HT1080 (cell line): ENCODE measurements around the gene TUBB8B. TPM values are rescaled to one million over a fixed set of nuclear protein-coding genes. Genes with fewer than 3 reads are reported as not detected.
"Not testable (repeated sequence)": the region's sequence is repeated elsewhere in the genome, so short reads cannot be mapped to it uniquely, and the experiment has no call there.

Experiments
- DNase-seq: peaks from one replicate; pipeline ENCODE4 v3.0.0-alpha.2; 2015; ENCODE audit warnings: low read depth
- polyA plus RNA-seq, 2 experiments: library from polyadenylated mRNA; depleted of rRNA; stranded (reverse); fragments of >200 nt; gene quantifications; 2 replicates each; pipeline ENCODE4 v1.2.3, GENCODE V29; 2015
- total RNA-seq: library from RNA; depleted of rRNA; stranded (reverse); fragments of >200 nt; shearing (Covaris generic); gene quantifications from 2 replicates; pipeline ENCODE4 v1.2.3, GENCODE V29; 2014; rRNA removed

Gene TUBB8B
- total RNA-seq = not detected in 2 replicates
- not detected in 2 replicates for polyA plus RNA-seq (2015; cell fraction: cytosol; rRNA removed)
- not detected in 2 replicates for polyA plus RNA-seq (2015; cell fraction: nucleus; rRNA removed)

DNA sequence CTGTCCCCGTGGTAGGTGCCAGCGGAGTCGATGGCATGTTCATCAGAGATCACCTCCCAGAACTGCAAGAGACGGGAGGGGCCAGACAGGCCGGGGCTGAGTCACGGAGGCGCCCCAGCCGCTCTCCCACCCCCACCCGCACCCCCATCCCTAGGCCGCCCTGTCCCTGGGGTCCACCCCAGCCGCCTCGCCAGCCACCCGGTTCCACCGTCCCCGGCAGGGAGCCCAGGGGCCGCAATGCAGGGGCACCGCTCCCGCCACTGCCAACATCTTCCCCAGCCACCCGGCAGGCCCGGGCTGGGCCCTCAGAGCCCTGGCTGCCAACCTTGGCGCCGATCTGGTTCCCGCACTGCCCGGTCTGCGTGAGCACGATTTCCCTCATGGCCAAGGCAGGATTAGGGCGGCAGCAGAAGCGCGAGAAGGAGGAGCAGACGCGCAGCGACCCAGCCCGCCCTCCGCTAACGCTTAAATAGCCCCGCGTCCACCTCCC lies at the start of gene TUBB8B:
Gene TUBB8B (minus strand): TSS at position 440 of the 490 bp plus-strand sequence. CDS start 58 bp downstream, at position 382.
- not testable (repeated sequence) for DNase-seq

DNA sequence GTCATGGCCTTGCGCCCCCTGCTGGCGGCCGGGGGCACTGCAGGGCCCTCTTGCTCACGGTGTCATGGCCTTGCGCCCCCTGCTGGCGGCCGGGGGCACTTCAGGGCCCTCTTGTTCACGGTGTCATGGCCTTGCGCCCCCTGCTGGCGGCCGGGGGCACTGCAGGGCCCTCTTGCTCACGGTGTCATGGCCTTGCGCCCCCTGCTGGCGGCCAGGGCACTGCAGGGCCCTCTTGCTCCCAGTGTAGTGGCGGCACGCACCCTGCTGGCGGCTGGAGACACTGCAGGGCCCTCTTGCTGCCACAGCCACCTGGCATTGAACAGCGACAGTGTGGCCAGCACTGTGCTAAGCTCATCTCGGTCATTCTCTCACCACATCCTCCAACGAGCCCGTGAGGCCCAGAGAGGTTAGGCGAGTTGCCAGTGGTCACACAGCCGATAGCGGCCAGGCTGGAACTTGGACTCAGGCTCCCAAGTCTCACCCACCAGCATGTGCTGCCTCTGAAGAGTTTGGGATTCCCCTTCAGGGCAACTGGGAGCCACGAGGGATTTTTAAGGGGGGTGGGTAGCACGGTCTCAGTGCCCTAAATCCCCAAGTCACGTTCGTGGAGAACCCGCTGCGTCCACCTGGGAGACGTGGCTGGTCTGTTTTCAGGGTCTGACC lies 48.0 kb upstream of the TUBB8B start:
- DNase-seq = not testable (repeated sequence)

GRCh38 chr18:96767-97131 lies 47.3 kb upstream of the TUBB8B start:
- not testable (repeated sequence) for DNase-seq

GRCh38 chr18:96101-96766 lies 46.8 kb upstream of the TUBB8B start:
- DNase-seq = not testable (repeated sequence)

DNA sequence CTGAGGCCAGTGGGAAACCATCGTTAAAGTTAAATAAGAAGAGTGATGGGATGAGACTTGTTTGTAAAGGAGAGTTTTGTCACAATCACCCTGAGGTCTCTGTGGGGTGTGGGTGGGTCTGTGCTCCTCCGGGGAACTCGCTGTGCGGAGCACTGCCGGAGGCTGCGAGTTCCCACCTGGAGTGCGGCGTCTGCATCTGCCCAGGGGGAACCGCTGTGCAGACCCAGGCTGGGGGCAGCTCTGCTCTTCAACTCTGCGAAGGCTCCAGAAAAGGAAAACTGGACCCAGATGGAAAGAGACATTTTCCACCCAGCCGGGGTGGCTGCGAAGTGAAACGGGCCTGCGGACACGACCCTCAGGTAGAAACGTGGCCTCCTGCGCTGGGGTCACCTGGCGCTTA lies 46.2 kb upstream of the TUBB8B start:
- not testable (repeated sequence) for DNase-seq

DNA sequence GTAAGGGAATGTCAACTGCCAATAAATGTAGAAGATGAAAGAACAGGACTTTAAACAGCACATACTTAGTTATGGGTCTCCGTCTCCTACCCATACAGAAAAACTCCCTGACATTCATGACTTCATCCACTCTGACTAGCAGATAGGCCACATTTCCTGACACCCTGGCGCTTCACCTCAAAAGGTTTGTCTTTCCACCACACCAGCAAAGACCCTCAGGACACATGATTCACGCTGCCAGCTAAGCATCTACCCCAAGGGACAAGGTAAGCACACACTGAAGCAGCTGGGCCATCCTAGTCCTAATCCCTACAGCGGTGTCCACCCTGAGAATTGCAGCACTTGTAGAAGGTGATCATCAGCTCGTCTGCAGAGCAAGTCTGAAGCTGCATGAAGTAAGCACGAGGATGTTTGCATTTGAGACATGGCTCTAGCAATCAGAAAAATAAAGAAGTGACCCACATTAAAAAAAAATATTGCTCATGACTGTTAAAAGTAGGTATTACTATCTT lies 44.5 kb upstream of the TUBB8B start:
- not testable (repeated sequence) for DNase-seq

GRCh38 chr18:91561-91960 lies 42.1 kb upstream of the TUBB8B start:
- not testable (repeated sequence) for DNase-seq

DNA sequence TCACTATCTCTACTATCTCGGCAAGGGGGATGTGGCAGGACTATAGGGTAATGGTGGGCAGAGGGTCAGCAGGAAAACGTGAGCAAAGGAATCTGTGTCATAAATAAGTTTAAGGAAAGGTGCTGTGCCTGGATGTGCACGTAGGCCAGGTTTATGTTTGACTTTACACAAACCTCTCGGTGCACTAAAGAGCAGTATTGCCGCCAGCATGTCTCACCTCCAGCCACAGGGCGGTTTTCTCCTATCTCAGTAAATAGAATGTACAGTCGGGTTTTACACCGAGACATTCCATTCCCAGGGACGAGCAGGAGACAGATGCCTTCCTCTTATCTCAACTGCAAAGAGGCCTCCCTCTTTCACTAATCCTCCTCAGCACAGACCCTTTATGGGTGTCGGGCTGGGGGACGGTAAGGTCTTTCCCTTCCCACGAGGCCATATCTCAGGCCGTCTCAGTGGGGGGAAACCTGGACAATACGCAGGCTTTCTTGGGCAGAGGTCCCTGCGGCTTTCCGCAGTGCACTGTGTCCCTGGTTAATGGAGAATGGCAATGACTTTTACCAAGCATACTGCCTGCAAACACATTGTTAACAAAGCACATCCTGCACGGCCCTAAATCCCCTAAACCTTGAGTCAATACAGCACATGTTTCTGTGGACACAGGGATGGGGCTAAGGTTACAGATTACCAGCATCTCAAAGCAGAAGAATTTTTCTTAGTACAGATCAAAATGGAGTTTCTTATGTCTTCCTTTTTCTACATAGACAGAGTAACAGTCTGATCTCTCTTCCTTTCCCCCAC lies 41.2 kb upstream of the TUBB8B start:
- not testable (repeated sequence) for DNase-seq

DNA sequence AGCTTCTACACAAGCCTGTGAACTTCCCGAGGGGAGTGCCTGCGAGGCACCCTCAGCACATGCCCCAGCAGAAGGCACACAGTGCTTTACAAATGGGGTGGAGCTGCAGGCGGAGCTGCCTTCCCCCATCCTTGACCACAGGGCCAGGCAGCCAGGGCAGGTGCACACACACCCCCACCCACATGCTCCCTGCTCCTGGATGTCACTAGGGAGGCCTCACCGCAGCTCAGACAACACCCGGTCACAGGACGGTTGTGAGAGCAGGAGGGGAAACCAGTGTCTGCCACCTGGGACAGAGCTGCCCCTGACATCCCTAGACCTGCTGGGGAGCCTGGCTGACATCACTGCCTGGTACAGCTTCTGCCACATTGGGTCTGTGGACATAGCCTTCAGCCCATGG lies 39.7 kb upstream of the TUBB8B start:
- DNase-seq = not testable (repeated sequence)

- DNase-seq = not testable (repeated sequence)
These were observed 35.4 kb upstream of the TUBB8B start for GRCh38 chr18:84801-85200.

DNA sequence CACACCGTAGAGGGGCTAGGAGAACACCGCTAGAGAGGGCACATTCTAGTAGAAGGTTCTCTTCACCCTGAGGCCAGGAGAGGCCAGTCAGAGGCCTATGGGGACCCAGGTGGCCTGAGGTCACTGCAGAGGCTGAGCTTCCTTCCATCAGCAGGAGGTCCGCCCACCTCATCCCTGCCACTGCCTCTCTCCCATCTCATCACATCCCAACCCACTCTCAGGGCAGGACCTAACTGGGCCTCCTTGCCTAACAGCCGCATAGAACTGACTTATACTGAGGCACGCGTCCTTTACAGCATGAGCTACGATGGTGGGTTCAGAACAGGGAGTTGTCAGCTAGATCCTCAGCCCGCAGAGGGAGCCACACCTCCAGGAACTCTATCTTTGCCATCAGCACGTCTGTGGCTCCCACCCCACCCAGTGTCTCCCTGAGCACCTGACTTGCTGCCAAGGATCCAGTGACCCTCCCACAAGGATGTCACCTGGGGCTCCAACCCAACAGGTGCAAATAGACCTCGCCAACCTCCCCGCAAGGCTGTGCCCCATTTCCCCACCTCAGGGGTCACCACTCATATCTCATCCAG lies 33.3 kb upstream of the TUBB8B start:
- DNase-seq = not testable (repeated sequence)

DNA sequence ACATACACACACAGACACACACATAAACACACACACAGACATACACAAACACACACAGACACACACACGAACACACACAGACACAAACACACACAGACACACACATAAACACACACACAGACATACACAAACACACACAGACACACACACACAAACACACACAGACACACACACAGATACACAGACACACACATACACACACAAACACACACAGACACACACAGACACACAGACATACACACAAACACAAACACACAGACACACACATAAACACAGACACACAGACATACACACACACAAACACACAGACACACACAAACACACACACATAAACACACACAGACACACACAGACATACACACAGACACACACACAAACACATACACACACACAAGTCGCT lies 31.5 kb upstream of the TUBB8B start:
- not testable (repeated sequence) for DNase-seq

- DNase-seq = not testable (repeated sequence)
These were observed 30.8 kb upstream of the TUBB8B start for GRCh38 chr18:80202-80601.

GRCh38 chr18:75525-76160 lies 26.2 kb upstream of the TUBB8B start:
- not testable (repeated sequence) for DNase-seq

DNA sequence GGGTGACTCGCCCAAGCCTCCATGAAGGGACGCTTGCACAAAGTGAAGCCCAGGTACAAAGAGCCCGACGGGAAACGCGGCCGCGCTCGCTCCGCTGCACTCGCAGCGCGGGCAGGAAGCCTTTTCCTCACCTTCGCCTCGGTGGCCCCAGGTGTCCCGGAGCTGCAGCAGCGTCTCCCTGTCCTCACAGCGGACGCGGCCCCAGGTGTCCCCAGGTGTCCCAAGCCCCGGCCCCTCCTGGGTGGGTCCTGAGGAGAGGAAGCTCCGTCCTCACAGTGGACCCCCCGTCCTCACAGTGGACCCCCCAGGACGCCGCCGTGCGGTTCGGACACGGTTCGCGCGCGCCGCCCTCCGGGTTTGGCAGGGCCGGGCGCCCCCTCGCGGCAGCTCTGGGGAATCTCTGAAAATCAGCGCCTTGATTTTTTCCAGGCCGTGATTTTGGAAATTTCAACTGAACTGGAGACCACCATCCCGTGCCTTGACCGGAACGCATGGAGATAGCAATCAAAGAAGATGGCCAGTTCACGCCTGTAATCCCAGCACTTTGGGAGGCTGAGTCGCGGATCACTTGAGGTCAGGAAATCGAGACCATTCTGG lies 23.9 kb upstream of the TUBB8B start:
- not testable (repeated sequence) for DNase-seq

DNA sequence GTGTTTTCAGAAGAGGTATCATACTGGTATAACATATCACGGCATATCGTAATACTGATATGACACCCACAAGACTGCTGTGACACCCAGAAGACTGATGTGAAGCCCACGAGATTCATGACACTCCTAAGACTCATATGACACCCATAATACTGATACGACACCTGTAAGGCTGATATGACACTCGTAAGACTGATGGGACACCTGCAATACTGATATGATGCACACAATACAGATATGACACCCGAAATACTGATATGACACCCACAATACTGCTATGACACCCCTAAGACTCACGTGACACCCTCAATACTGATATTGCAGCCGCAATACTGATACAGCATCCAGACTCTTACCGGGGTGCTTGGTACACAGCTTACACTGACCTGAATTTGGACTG lies 18.3 kb upstream of the TUBB8B start:
- not testable (repeated sequence) for DNase-seq

DNA sequence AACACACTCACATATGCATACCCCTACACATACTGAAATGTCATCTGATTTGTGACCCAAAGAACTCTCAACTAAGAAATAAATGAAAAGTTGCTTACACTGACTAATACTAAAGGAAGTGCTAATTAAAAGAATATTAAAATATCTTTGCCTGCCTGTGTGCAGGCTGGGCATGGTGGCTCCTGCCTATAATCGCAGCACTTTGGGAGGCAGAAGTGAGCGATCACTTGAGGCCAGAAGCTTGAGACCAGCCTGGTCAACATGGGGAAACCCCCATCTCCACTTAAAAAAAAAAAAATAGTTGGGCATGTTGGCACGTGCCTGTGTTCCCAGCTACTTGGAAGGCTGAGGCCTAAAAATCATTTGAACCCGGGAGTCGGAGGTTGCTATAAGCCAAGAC lies 14.9 kb upstream of the TUBB8B start:
- DNase-seq = not testable (repeated sequence)

- not testable (repeated sequence) for DNase-seq
These were observed 14.2 kb upstream of the TUBB8B start for GRCh38 chr18:63656-64055.

DNA sequence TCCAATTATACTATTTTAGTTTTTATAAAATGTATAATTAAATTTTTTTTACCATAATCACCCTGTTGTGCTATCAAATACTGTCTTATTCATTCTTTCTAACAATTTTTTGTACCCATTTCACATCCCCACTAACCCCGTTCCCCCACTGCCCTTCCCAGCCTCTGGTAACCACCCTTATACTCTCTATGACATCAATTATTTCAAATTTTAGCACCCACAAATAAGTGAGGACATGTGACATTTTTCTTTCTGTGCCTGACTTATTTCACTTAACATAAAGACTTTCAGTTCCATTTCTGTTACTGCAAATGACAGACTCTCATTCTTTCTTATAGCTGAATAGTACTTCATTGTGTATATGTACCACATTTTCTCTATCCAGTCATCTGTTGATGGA lies 5.0 kb upstream of the TUBB8B start:
- DNase-seq = not testable (repeated sequence)

GRCh38 chr18:48696-49095 lies 719 bp downstream of the TUBB8B start:
- DNase-seq = not testable (repeated sequence)
